Endometrium (tissue), 2 donors: ENCODE results near the gene BTBD9.
"Not testable (repeated sequence)": the region's sequence is repeated elsewhere in the genome, so short reads cannot be mapped to it uniquely, and the experiment has no call there.

Experiments
- FAIRE-seq: peaks from 2 replicates; lab custom pipeline; 2012; peaks lifted over from hg19 to GRCh38; lab: Jason Lieb, UNC
- donor health status: control.
- donor health status: control.

Gene BTBD9

GRCh38 chr6:38387461-38387860, 252.3 kb downstream of the BTBD9 start:
- no peak for FAIRE-seq

- FAIRE-seq, result no peak
These were observed 260.9 kb downstream of the BTBD9 start for GRCh38 chr6:38378801-38379200.

GRCh38 chr6:38375937-38376336, 263.8 kb downstream of the BTBD9 start:
- FAIRE-seq, result no peak

- FAIRE-seq, result no peak
These were observed 264.4 kb downstream of the BTBD9 start for GRCh38 chr6:38375341-38375740.

- FAIRE-seq, result no peak
These were observed 267.8 kb downstream of the BTBD9 start for GRCh38 chr6:38371881-38372280.

- peak; percentile 46 for FAIRE-seq
These were observed 268.8 kb downstream of the BTBD9 start for GRCh38 chr6:38370653-38371601.

- FAIRE-seq, result no peak
These were observed 272.5 kb downstream of the BTBD9 start for GRCh38 chr6:38367231-38367630.

- no peak for FAIRE-seq
These were observed 273.5 kb downstream of the BTBD9 start for GRCh38 chr6:38366234-38366633.

- no peak for FAIRE-seq
These were observed 275.0 kb downstream of the BTBD9 start for GRCh38 chr6:38364775-38365174.

- no peak for FAIRE-seq
These were observed 275.6 kb downstream of the BTBD9 start for GRCh38 chr6:38364127-38364526.

- FAIRE-seq, result no peak
These were observed 284.2 kb downstream of the BTBD9 start for GRCh38 chr6:38355519-38355918.

- no peak for FAIRE-seq
These were observed 284.8 kb downstream of the BTBD9 start for GRCh38 chr6:38354905-38355304.

GRCh38 chr6:38354037-38354381, 285.7 kb downstream of the BTBD9 start:
- FAIRE-seq, result no peak

GRCh38 chr6:38353310-38354036, 286.3 kb downstream of the BTBD9 start:
- FAIRE-seq, result no peak

- FAIRE-seq, result no peak
These were observed 287.1 kb downstream of the BTBD9 start for GRCh38 chr6:38352636-38353035.

GRCh38 chr6:38350942-38351341, 288.8 kb downstream of the BTBD9 start:
- FAIRE-seq, result no peak

GRCh38 chr6:38350220-38350619, 289.5 kb downstream of the BTBD9 start:
- FAIRE-seq, result no peak

GRCh38 chr6:38349795-38350194, 289.9 kb downstream of the BTBD9 start:
- FAIRE-seq, result no peak

- no peak for FAIRE-seq
These were observed 290.5 kb downstream of the BTBD9 start for GRCh38 chr6:38349221-38349620.

- FAIRE-seq, result no peak
These were observed 291.4 kb downstream of the BTBD9 start for GRCh38 chr6:38348371-38348770.

- FAIRE-seq, result not testable (repeated sequence)
These were observed 291.9 kb downstream of the BTBD9 start for GRCh38 chr6:38347829-38348228.

- no peak for FAIRE-seq
These were observed 293.2 kb downstream of the BTBD9 start for GRCh38 chr6:38346291-38347079.

GRCh38 chr6:38345586-38345985, 294.1 kb downstream of the BTBD9 start:
- no peak for FAIRE-seq
